ENCODE results near the gene SSR1.

DNA sequence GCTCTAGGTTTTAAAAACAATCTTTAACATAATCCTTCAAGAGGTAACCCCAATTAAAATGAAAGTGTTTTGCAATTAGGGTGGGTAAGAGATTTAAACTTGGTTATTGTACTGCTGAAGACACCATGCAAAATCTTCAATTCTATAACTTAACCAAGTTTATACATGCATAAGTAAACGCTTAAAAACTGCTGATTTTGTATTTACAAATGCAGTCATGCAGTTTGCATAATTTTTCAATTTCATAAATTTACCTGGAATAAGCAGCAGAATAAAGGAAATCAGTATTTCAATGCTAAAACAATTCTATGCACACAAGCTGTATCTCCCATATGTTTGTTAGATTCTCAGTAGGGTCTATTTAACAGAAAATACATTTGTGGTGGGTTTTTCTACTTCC, 22.9 kb downstream of the SSR1 start:
- TF ChIP-seq POLR2AphosphoS5 (IDR thresholded peaks at IDR 0.05; ENCODE audit: control insufficient read depth, insufficient read depth, low read depth, low read length) (no peak), CHD4 (IDR thresholded peaks at IDR 0.05; ENCODE audit: insufficient read depth, insufficient replicate concordance, low read depth, low read length, poor library complexity, severe bottlenecking) (no peak), CEBPB (tag; IDR thresholded peaks at IDR 0.05) (no peak)
